SK-N-SH (cell line): ENCODE measurements around the gene SIM1.

Experiments
- EZH2phosphoT487 ChIP-seq: fragments of 200-600 bp; sonication (generic); IDR thresholded peaks from 2 replicates; pipeline ENCODE4 v1.6.1; 2017; ENCODE audit warnings: low read depth, mixed run types, mild to moderate bottlenecking, antibody characterized with exemption, moderate library complexity, borderline replicate concordance
- TAF1 ChIP-seq: IDR thresholded peaks from 2 replicates; pipeline ENCODE4 v1.6.1; 2012; ENCODE audit warnings: low read depth, mild to moderate bottlenecking, low read length, moderate library complexity, borderline replicate concordance
- TF ChIP-seq, protein P1 (sequence below): fragments of 200-600 bp; sonication (generic); IDR thresholded peaks from 2 replicates; pipeline ENCODE4 v1.6.1; 2017; ENCODE audit warnings: antibody characterized with exemption, mild to moderate bottlenecking, moderate library complexity

DNA sequence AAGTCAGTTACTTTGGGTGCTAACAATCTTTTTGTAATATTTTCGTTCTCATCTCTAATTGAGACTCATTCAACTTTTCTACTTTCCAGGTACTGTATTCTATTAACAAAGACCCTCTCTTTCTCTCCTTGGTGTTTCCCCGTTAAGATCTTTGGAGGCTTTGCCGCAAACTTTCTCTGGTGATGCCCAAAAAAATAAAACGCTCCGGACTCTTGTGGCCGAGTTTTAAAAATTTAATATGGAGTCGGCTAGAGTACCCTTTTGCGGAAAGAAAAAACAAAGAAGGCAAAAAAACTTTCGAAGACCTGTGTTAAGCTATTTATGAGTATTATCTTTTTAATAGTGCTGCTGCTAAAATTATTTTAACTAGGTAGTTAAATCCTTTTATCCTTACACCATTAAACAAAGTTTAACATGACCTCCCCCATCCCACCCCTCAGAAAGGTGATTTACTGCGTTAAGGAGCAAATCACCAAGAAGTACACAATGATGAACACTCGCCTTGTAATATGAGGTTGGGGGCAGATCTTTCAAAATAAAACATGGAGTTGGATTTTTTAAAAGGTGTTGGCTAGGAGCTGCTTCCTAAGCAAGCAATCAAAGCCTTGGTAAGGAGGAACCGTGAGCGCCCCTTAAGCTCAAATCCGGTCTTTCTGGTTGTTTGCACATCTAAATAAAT lies 10.0 kb downstream of the SIM1 start:
- no peak for TF ChIP-seq EZH2phosphoT487
- TF ChIP-seq, protein P1, sequence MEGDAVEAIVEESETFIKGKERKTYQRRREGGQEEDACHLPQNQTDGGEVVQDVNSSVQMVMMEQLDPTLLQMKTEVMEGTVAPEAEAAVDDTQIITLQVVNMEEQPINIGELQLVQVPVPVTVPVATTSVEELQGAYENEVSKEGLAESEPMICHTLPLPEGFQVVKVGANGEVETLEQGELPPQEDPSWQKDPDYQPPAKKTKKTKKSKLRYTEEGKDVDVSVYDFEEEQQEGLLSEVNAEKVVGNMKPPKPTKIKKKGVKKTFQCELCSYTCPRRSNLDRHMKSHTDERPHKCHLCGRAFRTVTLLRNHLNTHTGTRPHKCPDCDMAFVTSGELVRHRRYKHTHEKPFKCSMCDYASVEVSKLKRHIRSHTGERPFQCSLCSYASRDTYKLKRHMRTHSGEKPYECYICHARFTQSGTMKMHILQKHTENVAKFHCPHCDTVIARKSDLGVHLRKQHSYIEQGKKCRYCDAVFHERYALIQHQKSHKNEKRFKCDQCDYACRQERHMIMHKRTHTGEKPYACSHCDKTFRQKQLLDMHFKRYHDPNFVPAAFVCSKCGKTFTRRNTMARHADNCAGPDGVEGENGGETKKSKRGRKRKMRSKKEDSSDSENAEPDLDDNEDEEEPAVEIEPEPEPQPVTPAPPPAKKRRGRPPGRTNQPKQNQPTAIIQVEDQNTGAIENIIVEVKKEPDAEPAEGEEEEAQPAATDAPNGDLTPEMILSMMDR = no peak
- TF ChIP-seq TAF1 = no peak
